Esophagus squamous epithelium (tissue), 5 donors: ENCODE measurements around the gene SOCS3. TPM values are rescaled to one million over a fixed set of nuclear protein-coding genes. Genes with fewer than 3 reads are reported as not detected.

Experiments
- DNase-seq: peaks from one replicate; lab custom pipeline; 2025; lab: John Stamatoyannopoulos, UW
- H3K27ac ChIP-seq, 4 donors: fragments of 200-600 bp; sonication (generic); one replicate each; pipeline ENCODE4 v1.5.1; 2016 to 2019; ENCODE audit warnings: mild to moderate bottlenecking in 1 of 4
- H3K27me3 ChIP-seq, 4 donors: fragments of 200-600 bp; sonication (generic); 1 replicate in 3 of 4; 2 replicates in 1 of 4; pipeline versions ENCODE4 v1.5.1 to v1.6.0; 2017 to 2021; ENCODE audit warnings: antibody characterized with exemption in 1 of 4
- H3K36me3 ChIP-seq, 3 donors: fragments of 200-600 bp; sonication (generic); one replicate each; pipeline ENCODE4 v1.5.1; 2016 to 2019
- H3K4me1 ChIP-seq, 3 donors: fragments of 200-600 bp; sonication (generic); one replicate each; pipeline ENCODE4 v1.5.1; 2017 to 2019
- H3K4me3 ChIP-seq, 4 donors: fragments of 200-600 bp; sonication (generic); 1 replicate in 3 of 4; 2 replicates in 1 of 4; pipeline ENCODE4 v1.5.1; 2016 to 2019; ENCODE audit warnings: mild to moderate bottlenecking in 2 of 4, moderate library complexity in 1 of 4
- H3K9me3 ChIP-seq, 3 donors: fragments of 200-600 bp; sonication (generic); one replicate each; pipeline ENCODE4 v1.5.1; 2016 to 2019
- POLR2A ChIP-seq, 4 donors: fragments of 450-650 bp; IDR thresholded peaks; one replicate each; pipeline ENCODE4 v1.6.1; 2017; ENCODE audit warnings: antibody characterized with exemption in 4 of 4, mild to moderate bottlenecking in 4 of 4, moderate library complexity in 3 of 4
- WGBS, 2 donors: methylation state at CpG; one replicate each; pipeline ENCODE4 v1.1.5; 2018; 5-methylcytosine and 5-hydroxymethylcytosine counted together
- intact Hi-C: fragments of 100-400 bp; cut with DNase I; formaldehyde crosslinking; loops from one replicate; pipeline ENCODE4 v1.15.0; 2022
- total RNA-seq, 4 donors: library from RNA; depleted of rRNA; stranded (reverse); fragments of >200 nt; gene quantifications; one replicate each; pipeline ENCODE4 v1.1.0, GENCODE V29; 2016
- TF ChIP-seq, protein P1 (sequence below), 6 experiments: fragments of 450-650 bp in 4 of 6; fragments of 200-600 bp in 2 of 6; sonication (generic) in 2 of 6; IDR thresholded peaks; one replicate each; pipeline ENCODE4 v1.5.1; 2016 to 2019; ENCODE audit warnings: antibody characterized with exemption in 6 of 6, mild to moderate bottlenecking in 4 of 6, moderate library complexity in 4 of 6
- donor health status: DM: yes; HTN: yes; CAD: no.

SOCS3 gene
- total RNA-seq, 4 donors from 2014 or later = 6.3 to 23.1 (median 17.1) TPM

GRCh38 chr17:78396441-78397337, 36.8 kb upstream of the SOCS3 start:
- Histone ChIP-seq H3K4me1 (peaks cover 13 to 76% (median 23%) of the 10 kb centered on the region in 3 donors), H3K4me3 (no peak overlapping the region), H3K36me3 (peaks cover 36 to 83% (median 42%) of the 10 kb centered on the region in 3 donors), H3K27me3 (no peaks in the 10 kb centered on the region), H3K9me3 (no peaks in the 10 kb centered on the region), H3K27ac (peak overlapping the region in 1 of 4 donors; percentile 16)
- 75 to 84% methylated on average over 6 to 13 of the region's 14 CpGs for WGBS, 2 donors
- DNase-seq = no peak
- intact Hi-C loops = no loop called here
- TF ChIP-seq, protein P1, sequence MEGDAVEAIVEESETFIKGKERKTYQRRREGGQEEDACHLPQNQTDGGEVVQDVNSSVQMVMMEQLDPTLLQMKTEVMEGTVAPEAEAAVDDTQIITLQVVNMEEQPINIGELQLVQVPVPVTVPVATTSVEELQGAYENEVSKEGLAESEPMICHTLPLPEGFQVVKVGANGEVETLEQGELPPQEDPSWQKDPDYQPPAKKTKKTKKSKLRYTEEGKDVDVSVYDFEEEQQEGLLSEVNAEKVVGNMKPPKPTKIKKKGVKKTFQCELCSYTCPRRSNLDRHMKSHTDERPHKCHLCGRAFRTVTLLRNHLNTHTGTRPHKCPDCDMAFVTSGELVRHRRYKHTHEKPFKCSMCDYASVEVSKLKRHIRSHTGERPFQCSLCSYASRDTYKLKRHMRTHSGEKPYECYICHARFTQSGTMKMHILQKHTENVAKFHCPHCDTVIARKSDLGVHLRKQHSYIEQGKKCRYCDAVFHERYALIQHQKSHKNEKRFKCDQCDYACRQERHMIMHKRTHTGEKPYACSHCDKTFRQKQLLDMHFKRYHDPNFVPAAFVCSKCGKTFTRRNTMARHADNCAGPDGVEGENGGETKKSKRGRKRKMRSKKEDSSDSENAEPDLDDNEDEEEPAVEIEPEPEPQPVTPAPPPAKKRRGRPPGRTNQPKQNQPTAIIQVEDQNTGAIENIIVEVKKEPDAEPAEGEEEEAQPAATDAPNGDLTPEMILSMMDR (IDR thresholded peaks at IDR 0.05) = no peak
- TF ChIP-seq POLR2A (IDR thresholded peaks at IDR 0.05) = no peak

DNA sequence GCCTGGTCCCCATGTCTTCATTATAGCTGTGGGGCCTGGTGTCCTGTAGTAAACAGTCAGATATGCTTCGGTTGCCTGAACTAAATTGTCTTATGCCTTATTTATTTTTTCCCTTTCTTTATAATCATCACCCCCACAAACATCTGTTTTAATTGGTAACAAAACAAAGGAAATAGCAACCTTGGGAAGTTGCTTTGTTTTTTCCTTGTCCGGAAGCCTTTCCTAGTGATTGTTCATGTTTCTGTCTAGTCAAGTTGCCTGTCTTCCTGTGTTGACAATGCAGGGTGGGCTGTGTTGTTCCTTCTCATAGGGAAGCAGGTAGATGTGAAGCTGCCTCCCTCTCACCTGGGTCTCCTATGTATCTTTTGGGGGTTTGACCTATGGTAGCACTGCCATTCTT, 35.3 kb upstream of the SOCS3 start:
- no peaks in the 10 kb centered on the region for H3K9me3 ChIP-seq
- 94 to 97% methylated on average over 2 of the region's 2 CpGs for WGBS, 2 donors
- no peak for DNase-seq
- H3K36me3 ChIP-seq = peaks cover 26 to 67% (median 27%) of the 10 kb centered on the region in 3 donors
- no peaks in the 10 kb centered on the region for H3K27me3 ChIP-seq
- H3K27ac ChIP-seq = peak overlapping the region in 1 of 4 donors; percentile 68
- H3K4me1 ChIP-seq = peaks cover 17 to 81% (median 32%) of the 10 kb centered on the region in 3 donors
- intact Hi-C loops = no loop called here
- no peak overlapping the region for H3K4me3 ChIP-seq
- TF ChIP-seq POLR2A (IDR thresholded peaks at IDR 0.05) = no peak
- TF ChIP-seq, protein P1 (IDR thresholded peaks at IDR 0.05) = no peak

DNA sequence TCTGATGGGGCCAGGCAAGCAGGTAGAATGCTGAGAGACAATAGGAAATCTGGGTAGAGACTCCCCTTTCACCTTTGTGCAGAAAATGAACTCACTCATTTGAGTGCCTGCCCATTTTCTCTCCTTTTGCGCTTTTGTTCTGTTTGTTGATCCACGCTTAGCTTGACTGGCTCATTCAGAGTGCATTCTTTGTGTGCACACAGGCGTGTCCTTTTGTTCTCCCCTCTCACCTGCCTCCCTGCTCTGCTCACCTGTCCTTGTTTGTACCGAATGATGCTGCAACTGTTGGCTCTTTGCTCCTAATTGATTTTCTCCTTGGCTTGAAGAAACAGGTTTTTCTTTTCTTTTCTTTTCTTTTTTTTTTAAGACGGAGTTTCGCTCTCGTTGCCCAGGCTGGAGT, 34.3 kb upstream of the SOCS3 start:
- H3K4me1 ChIP-seq = peaks cover 12 to 81% (median 37%) of the 10 kb centered on the region in 3 donors
- H3K27ac ChIP-seq = peak overlapping the region in 1 of 4 donors; percentile 68
- WGBS, 2 donors = 47 to 65% methylated on average over 7 of the region's 7 CpGs
- peaks cover 16 to 58% (median 17%) of the 10 kb centered on the region in 3 donors for H3K36me3 ChIP-seq
- H3K4me3 ChIP-seq = no peak overlapping the region
- H3K27me3 ChIP-seq = no peaks in the 10 kb centered on the region
- TF ChIP-seq, protein P1 (IDR thresholded peaks at IDR 0.05) = no peak
- TF ChIP-seq POLR2A (IDR thresholded peaks at IDR 0.05) = no peak
- no peaks in the 10 kb centered on the region for H3K9me3 ChIP-seq
- no peak for DNase-seq
- intact Hi-C loops = no loop called here

- Histone ChIP-seq H3K4me1 (peaks cover 12 to 81% (median 44%) of the 10 kb centered on the region in 3 donors), H3K36me3 (peaks cover 11 to 51% (median 12%) of the 10 kb centered on the region in 3 donors), H3K4me3 (no peak overlapping the region), H3K27ac (peak overlapping the region in 1 of 4 donors; percentile 68), H3K27me3 (no peaks in the 10 kb centered on the region), H3K9me3 (no peaks in the 10 kb centered on the region)
- WGBS, 2 donors = 73 to 95% methylated on average over 2 to 4 of the region's 4 CpGs
- no peak for DNase-seq
- TF ChIP-seq, protein P1 (IDR thresholded peaks at IDR 0.05) = no peak
- no peak for TF ChIP-seq POLR2A (IDR thresholded peaks at IDR 0.05)
- intact Hi-C loops = no loop called here
Measured at GRCh38 chr17:78393575-78393974, 33.7 kb upstream of the SOCS3 start.

DNA sequence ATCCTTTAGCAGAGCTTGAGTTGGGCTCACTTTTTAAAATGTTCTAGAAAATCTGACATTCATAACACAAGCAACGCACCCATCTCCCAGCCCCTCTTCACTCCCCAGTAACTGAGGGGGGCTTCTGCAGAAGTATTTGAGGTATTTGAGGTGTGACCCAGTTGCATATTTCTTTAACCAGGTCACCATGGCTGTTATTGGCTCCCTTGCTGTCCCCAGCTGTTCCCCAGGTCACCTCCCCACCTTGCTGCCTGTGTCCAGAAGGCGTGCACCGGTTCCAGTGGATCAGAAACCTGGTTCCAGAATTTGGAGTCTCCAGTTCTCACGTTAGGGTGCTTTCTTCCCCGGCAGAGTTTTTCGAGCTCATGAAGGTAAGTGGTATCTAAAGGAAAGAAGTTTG, 32.4 kb upstream of the SOCS3 start:
- no peaks in the 10 kb centered on the region for H3K27me3 ChIP-seq
- DNase-seq = no peak
- intact Hi-C loops = no loop called here
- peaks cover 12 to 83% (median 50%) of the 10 kb centered on the region in 3 donors for H3K4me1 ChIP-seq
- H3K36me3 ChIP-seq = peaks cover 3 to 39% (median 9%) of the 10 kb centered on the region in 3 donors
- H3K4me3 ChIP-seq = no peak overlapping the region
- WGBS, 2 donors = 91 to 95% methylated on average over 5 to 6 of the region's 6 CpGs
- TF ChIP-seq POLR2A (IDR thresholded peaks at IDR 0.05) = no peak
- TF ChIP-seq, protein P1 (IDR thresholded peaks at IDR 0.05) = no peak
- H3K27ac ChIP-seq = no peak overlapping the region
- no peaks in the 10 kb centered on the region for H3K9me3 ChIP-seq
